ENCODE results near the gene PEPD. TPM values are rescaled to one million over a fixed set of nuclear protein-coding genes. Genes with fewer than 3 reads are reported as not detected.

The PEPD gene
- total and polyA plus RNA-seq, 10 of the 15 experiments (the other 5 are each of a cell fraction or from before 2014, with no cell fraction given) = 1.4 to 52.0 (median 20.2) TPM

- ChIA-PET POLR2A (no interaction called here), CTCF (interaction anchor here (1.4 kb wide), 1 partner anchor 18 kb away, joined by 3 read pairs; no protein-coding TSS in a partner anchor), SMC1A (ENCODE audit: uncharacterized antibody, unreplicated experiment) (no interaction called here), RAD21 (ENCODE audit: unreplicated experiment) (no interaction called here)
- intact Hi-C loops (cut with micrococcal nuclease; ENCODE audit: unreplicated experiment) (no loop called here), in situ Hi-C loops (cut with MboI) (no loop called here)
- no peak for DNase-seq (ENCODE audit: low read depth, low spot score)
- H3K27me3 ChIP-seq (replicated peaks in 1 of 2; ENCODE audit: control insufficient read depth in 2 of 2, insufficient read depth in 2 of 2, low read length in 1 of 2) = no peaks in the 10 kb centered on the region
- H3K4me1 ChIP-seq (ENCODE audit: control insufficient read depth, insufficient read depth, low read length) = no peaks in the 10 kb centered on the region
- 87% methylated on average over 8 of the region's 9 CpGs for WGBS (ENCODE audit: insufficient coverage, insufficient replicate concordance, low lambda C conversion rate, missing lambda C conversion rate)
- no peaks in the 10 kb centered on the region for H4K20me1 ChIP-seq (ENCODE audit: control insufficient read depth, insufficient read depth)
- H3K9ac ChIP-seq (ENCODE audit: control insufficient read depth, insufficient read depth, low read length) = no peak overlapping the region
- H3K4me3 ChIP-seq = no peak overlapping the region
- no peaks in the 10 kb centered on the region for H3K9me3 ChIP-seq (replicated peaks; ENCODE audit: control insufficient read depth, insufficient read depth, low read length)
- no peaks in the 10 kb centered on the region for H3K79me2 ChIP-seq (ENCODE audit: control insufficient read depth, insufficient read depth, low read length)
- no TSS peak for BruUV-seq (replicated peaks)
- FAIRE-seq = no peak
- H2AFZ ChIP-seq (ENCODE audit: control insufficient read depth, low read depth, low read length) = no peak overlapping the region
- ATAC-seq = no peak
- H3K36me3 ChIP-seq (ENCODE audit: control insufficient read depth in 2 of 2, insufficient read depth in 2 of 2, low read length in 1 of 2) = no peaks in the 10 kb centered on the region
- H3K4me2 ChIP-seq (ENCODE audit: control insufficient read depth, insufficient read depth) = no peak overlapping the region
- no peak overlapping the region for H3K27ac ChIP-seq (ENCODE audit: control insufficient read depth, insufficient read depth)
- TF ChIP-seq RB1 (IDR thresholded peaks at IDR 0.05; ENCODE audit: borderline replicate concordance) (no peak), STAT1 (conservative IDR thresholded peaks at IDR 0.05) (no peak), MLLT1 (IDR thresholded peaks at IDR 0.05) (no peak), ATF2 (IDR thresholded peaks at IDR 0.05; ENCODE audit: low read length) (no peak), CEBPZ (IDR thresholded peaks at IDR 0.05; ENCODE audit: low read depth, low read length) (no peak), EGR1 (IDR thresholded peaks at IDR 0.05; ENCODE audit: borderline replicate concordance in 1 of 2, low read depth in 2 of 2, low read length in 2 of 2) (no peak), GABPA (IDR thresholded peaks at IDR 0.05; ENCODE audit: low read depth) (no peak), RCOR1 (conservative IDR thresholded peaks at IDR 0.05; ENCODE audit: low read depth, low read length) (no peak), MTA3 (IDR thresholded peaks at IDR 0.05; ENCODE audit: borderline replicate concordance, low read length) (no peak), TARDBP (IDR thresholded peaks at IDR 0.05; ENCODE audit: borderline replicate concordance) (no peak), FOS (IDR thresholded peaks at IDR 0.05; ENCODE audit: borderline replicate concordance, extremely low read depth, insufficient read length) (no peak), TCF12 (IDR thresholded peaks at IDR 0.05; ENCODE audit: low read depth, low read length) (no peak), NR2C2 (IDR thresholded peaks at IDR 0.05; ENCODE audit: borderline replicate concordance, control insufficient read depth, insufficient read length, low read depth) (no peak), CHD4 (IDR thresholded peaks at IDR 0.05) (no peak), YY1 (IDR thresholded peaks at IDR 0.05; ENCODE audit: low read depth, low read length) (no peak)
Observed at GRCh38 chr19:33448159-33448516, 73.5 kb downstream of the PEPD start.
